ENCODE measurements around the gene CREB3L2.

CREB3L2 gene

GRCh38 chr7:137948845-137949330, 53.0 kb downstream of the CREB3L2 start:
- in situ Hi-C loops (cut with MboI; ENCODE audit: low sequenced_read_pairs, unreplicated experiment): no loop called here
- TF ChIP-seq, protein P1, sequence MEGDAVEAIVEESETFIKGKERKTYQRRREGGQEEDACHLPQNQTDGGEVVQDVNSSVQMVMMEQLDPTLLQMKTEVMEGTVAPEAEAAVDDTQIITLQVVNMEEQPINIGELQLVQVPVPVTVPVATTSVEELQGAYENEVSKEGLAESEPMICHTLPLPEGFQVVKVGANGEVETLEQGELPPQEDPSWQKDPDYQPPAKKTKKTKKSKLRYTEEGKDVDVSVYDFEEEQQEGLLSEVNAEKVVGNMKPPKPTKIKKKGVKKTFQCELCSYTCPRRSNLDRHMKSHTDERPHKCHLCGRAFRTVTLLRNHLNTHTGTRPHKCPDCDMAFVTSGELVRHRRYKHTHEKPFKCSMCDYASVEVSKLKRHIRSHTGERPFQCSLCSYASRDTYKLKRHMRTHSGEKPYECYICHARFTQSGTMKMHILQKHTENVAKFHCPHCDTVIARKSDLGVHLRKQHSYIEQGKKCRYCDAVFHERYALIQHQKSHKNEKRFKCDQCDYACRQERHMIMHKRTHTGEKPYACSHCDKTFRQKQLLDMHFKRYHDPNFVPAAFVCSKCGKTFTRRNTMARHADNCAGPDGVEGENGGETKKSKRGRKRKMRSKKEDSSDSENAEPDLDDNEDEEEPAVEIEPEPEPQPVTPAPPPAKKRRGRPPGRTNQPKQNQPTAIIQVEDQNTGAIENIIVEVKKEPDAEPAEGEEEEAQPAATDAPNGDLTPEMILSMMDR (IDR thresholded peaks at IDR 0.05; ENCODE audit: borderline replicate concordance, control extremely low read depth, extremely low read depth, insufficient read depth, missing control alignments): no peak
- no peak for DNase-seq (ENCODE audit: low spot score)

- in situ Hi-C loops (cut with MboI; ENCODE audit: low sequenced_read_pairs, unreplicated experiment): no loop called here
- TF ChIP-seq, protein P1 (IDR thresholded peaks at IDR 0.05; ENCODE audit: borderline replicate concordance, control extremely low read depth, extremely low read depth, insufficient read depth, missing control alignments): no peak
- DNase-seq (ENCODE audit: low spot score): no peak
Observed at GRCh38 chr7:137948083-137948844, 53.6 kb downstream of the CREB3L2 start.

GRCh38 chr7:137947046-137947445, 54.8 kb downstream of the CREB3L2 start:
- DNase-seq (ENCODE audit: low spot score): no peak
- in situ Hi-C loops (cut with MboI; ENCODE audit: low sequenced_read_pairs, unreplicated experiment): no loop called here
- TF ChIP-seq, protein P1 (IDR thresholded peaks at IDR 0.05; ENCODE audit: borderline replicate concordance, control extremely low read depth, extremely low read depth, insufficient read depth, missing control alignments): no peak

GRCh38 chr7:137946011-137946410, 55.9 kb downstream of the CREB3L2 start:
- DNase-seq (ENCODE audit: low spot score): no peak
- TF ChIP-seq, protein P1 (IDR thresholded peaks at IDR 0.05; ENCODE audit: borderline replicate concordance, control extremely low read depth, extremely low read depth, insufficient read depth, missing control alignments): no peak
- in situ Hi-C loops (cut with MboI; ENCODE audit: low sequenced_read_pairs, unreplicated experiment): no loop called here

- DNase-seq (ENCODE audit: low spot score): no peak
- TF ChIP-seq, protein P1 (IDR thresholded peaks at IDR 0.05; ENCODE audit: borderline replicate concordance, control extremely low read depth, extremely low read depth, insufficient read depth, missing control alignments): no peak
- in situ Hi-C loops (cut with MboI; ENCODE audit: low sequenced_read_pairs, unreplicated experiment): no loop called here
Observed at GRCh38 chr7:137944168-137944567, 57.7 kb downstream of the CREB3L2 start.

GRCh38 chr7:137943132-137943551, 58.7 kb downstream of the CREB3L2 start:
- TF ChIP-seq, protein P1 (IDR thresholded peaks at IDR 0.05; ENCODE audit: borderline replicate concordance, control extremely low read depth, extremely low read depth, insufficient read depth, missing control alignments): no peak
- DNase-seq (ENCODE audit: low spot score): no peak
- in situ Hi-C loops (cut with MboI; ENCODE audit: low sequenced_read_pairs, unreplicated experiment): no loop called here

All from GM13976 (cell line).